IPS DF 4.7 (cell line): ENCODE results near the gene RHOXF2.
"Not testable (repeated sequence)": the region's sequence is repeated elsewhere in the genome, so short reads cannot be mapped to it uniquely, and the experiment has no call there.

Experiments used
- DNase-seq: peaks from one replicate; pipeline ENCODE4 v3.0.0-alpha.2; 2013; ENCODE audit warnings: low spot score; ENCODE audit errors: extremely low read depth

Gene RHOXF2

DNA sequence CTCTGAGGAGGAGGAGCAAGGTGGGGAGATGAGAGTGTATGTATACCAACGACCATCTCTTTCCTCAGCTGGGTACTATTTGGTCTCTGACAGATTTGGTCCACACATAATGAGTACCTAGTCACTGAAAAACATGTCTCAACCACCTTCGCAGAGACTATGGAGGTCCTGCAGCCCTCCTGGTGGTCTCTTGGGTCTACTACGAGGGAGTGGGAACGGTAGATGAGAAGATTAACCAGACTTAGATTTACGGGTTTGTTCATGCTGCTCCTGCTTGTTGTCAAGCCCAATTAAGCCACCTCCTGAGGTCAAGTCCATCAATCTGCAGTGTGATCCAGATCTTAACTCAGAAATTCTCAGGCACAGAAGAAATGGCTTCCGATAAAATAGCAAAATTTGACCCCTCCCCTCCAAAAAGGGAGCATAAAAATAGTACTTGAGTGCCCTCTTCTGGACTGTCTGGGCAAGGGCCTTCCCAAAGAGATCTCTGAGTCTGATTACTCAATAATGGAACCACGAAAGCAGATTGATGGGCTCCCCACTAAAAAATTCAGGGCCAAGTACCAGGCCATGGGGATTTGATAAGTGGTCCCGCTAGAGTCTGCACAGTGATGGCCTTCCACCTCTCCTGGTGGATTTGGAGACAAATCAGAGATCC, 38.3 kb downstream of the RHOXF2 start:
- not testable (repeated sequence) for DNase-seq

DNA sequence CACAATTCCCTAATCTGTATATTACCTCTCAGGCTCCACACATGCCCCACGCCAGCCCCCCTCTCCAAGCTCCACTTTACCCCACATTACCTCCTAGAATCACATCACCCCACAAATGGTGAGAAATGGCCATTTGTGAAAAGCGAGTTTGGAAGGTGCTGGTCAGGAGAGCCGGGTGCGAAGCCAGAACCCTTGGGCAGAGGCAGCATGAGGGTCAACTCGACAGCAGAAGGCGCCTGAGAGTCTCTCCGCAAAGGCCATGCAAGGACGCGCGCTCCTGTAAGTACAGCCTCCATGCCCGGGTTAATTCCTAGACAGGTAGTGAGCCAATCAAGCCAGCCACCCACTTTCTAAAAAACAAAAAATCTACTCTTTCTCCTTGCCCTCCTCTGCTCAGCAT, 42.4 kb downstream of the RHOXF2 start:
- DNase-seq: no peak

DNA sequence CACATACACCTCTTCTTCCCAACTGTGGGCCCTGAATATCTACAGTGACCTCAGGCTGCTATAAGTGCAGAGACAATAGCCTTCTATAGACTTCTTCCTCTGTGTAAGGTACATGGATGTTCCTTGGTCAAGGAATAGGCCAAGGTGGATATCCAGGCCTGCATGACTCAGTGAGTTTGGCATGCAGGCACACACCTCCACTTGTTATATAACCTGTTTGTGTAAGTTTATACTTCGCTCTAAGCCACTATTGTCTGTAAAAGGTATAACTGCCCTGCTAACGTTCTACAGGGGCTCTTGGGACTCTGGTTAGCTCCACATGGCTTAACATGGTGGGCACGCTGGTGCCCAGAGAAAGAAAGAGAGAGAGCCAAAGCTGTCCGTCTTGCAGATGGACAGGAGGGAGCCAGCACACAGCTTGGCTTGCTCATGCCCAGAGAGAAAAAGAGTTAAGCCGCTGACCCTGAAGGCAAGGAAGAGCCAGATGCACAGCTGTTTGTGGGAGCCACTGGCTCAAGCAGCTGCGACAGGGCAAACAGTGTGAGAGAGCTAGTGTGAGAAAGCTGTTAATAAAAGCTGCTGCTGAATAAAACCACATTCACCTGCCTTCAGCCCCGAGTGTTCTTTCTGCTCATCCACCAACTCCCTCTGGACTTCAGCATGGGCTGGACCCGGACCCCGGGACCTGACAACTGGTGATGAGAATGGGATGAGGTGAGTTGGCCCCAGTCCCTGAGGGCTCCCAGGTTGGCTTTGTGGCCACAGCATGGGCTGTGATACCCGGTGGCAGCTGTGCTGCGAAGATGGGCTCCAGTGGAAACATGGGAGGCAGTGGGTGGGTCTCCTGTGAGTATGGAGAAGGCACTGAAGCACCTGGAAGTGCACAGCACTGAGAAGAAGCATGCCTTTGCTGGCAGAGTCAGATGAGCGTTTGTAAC, 47.7 kb downstream of the RHOXF2 start:
- DNase-seq: no peak

DNA sequence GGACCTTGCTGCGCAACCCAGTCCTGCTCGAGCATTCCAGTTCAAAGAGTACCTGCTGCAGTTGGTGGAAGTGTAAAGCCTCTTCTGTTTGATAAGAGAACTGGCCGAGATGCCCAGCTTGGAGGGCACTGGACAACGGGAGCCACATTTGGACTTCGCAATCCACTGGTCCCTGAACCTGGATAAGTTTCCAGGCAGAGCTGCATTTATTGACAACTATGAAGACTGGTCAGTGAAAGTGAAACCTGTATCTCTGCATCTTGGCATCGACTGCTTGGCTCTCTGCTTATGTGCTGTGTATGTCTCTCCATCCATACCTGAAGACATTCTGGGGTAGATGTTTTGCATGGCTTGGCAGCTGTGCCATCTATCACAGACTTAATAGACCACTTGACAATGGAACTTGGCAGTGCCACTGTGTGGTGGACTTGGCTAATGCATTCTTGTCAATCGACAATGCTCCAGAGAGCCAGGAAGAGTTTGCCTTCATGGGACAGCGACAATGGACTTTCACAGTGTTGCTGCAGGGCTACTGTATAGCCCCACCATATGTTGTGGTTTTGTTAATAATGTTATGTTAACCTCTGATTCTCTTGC, 48.7 kb downstream of the RHOXF2 start:
- no peak for DNase-seq

DNA sequence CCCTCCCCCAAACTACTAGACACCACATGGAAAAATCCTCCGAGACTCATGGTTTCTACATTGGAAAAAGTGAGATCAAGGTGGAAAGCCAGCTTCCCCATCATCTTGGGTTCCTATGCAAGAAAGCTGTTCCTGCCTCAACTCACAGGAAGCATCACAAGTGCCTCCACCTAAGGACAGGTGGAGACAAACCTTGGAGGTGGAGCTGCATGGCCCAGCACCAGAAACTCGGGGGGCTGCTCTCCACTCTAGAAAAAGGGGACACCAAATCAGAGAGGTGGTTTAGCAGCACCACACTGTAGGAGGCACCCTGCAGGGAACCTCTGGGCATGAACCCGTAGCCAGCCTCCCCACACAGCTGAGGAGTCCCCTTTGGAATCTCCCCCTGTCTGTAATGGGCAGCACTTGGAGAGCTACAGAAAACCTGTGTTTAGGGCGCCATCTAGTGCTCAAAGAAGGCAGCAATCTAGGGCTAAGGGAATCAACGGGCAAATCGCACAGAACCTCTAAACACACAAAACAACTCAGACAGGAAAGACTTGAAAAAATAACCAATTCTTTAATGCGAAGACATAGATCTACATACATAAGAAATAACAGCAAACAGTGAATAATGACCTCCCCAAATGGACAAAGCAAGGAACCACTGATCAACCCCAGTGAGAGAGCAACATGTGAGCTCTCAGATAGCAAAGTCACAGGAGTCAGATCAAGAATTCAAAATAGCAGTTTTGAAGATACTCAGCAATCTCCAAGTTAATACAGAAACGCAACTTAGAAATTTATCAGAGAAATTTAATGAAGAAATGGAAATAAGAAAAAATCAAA, 55.2 kb downstream of the RHOXF2 start:
- peak; percentile 14 for DNase-seq
